Thymus (tissue), 14 donors: Measurements from ENCODE around the gene ZKSCAN2. TPM values are rescaled to one million over a fixed set of nuclear protein-coding genes. Genes with fewer than 3 reads are reported as not detected.

Experiments used
- DNase-seq, 9 donors: peaks; one replicate each; pipeline ENCODE4 v3.0.0-alpha.2; 2013; ENCODE audit warnings: low spot score in 9 of 9, low read depth in 6 of 9, missing footprints in 1 of 9
- H3K27ac ChIP-seq, 2 donors: one replicate each; pipeline ENCODE4 v1.5.1; 2013; ENCODE audit warnings: control low read depth in 1 of 2, low read depth in 1 of 2, low read length in 1 of 2, mild to moderate bottlenecking in 1 of 2, moderate library complexity in 1 of 2
- H3K27me3 ChIP-seq, 2 donors: one replicate each; pipeline ENCODE4 v1.5.1; 2013; ENCODE audit warnings: low read length in 1 of 2; ENCODE audit not compliant: control insufficient read depth in 2 of 2, insufficient read depth in 1 of 2
- H3K36me3 ChIP-seq, 2 donors: one replicate each; pipeline ENCODE4 v1.5.1; 2013; ENCODE audit warnings: low read length in 1 of 2, mild to moderate bottlenecking in 1 of 2, moderate library complexity in 1 of 2; ENCODE audit not compliant: control insufficient read depth in 2 of 2, insufficient read depth in 2 of 2
- H3K4me1 ChIP-seq, 2 donors: one replicate each; pipeline ENCODE4 v1.5.1; 2013; ENCODE audit warnings: low read length in 2 of 2; ENCODE audit not compliant: control insufficient read depth in 2 of 2, insufficient read depth in 2 of 2
- H3K4me3 ChIP-seq, 2 donors: one replicate each; pipeline ENCODE4 v1.5.1; 2013; ENCODE audit warnings: low read length in 2 of 2, control low read depth in 1 of 2, mild to moderate bottlenecking in 1 of 2
- H3K9me3 ChIP-seq, 2 donors: one replicate each; pipeline ENCODE4 v1.5.1; 2013; ENCODE audit warnings: low read length in 1 of 2, mild to moderate bottlenecking in 1 of 2; ENCODE audit not compliant: control insufficient read depth in 2 of 2, insufficient read depth in 1 of 2
- WGBS: extraction: QIAGEN DNeasy Blood & Tissue Kit; methylation state at CpG from one replicate; pipeline ENCODE4 v1.1.7; 2013; 5-methylcytosine and 5-hydroxymethylcytosine counted together
- long read RNA-seq, 10 donors: transcript quantifications; one replicate each; lab custom pipeline, GENCODE V29; 2026
- polyA plus RNA-seq: library from polyadenylated mRNA; stranded (reverse); fragments of 200-250 nt; gene quantifications from one replicate; pipeline ENCODE4 v1.2.3, GENCODE V29; 2013
- total RNA-seq: library from RNA; stranded (reverse); fragments of 120-200 nt; gene quantifications from one replicate; pipeline ENCODE4 v1.2.4, GENCODE V29; 2013
- donor health status: healthy.

Gene ZKSCAN2
- total RNA-seq (3.3 TPM), polyA plus RNA-seq (1.2 TPM)
- long read RNA-seq, donor 1: 0 reads
- long read RNA-seq, donor 2: 0 reads
- long read RNA-seq, donor 3, full-length matches to known transcripts: 1 of 1 reads
- long read RNA-seq, donor 3, partial matches to known transcripts: 0 of 1 reads
- long read RNA-seq, donor 3, other reads (novel, unspliced or antisense): 0 of 1 reads
- long read RNA-seq, donor 4, partial matches to known transcripts: 5 of 5 reads
- long read RNA-seq, donor 4, other reads (novel, unspliced or antisense): 0 of 5 reads
- long read RNA-seq, donor 5: 0 reads
- long read RNA-seq, donor 6: 0 reads
- long read RNA-seq, donor 7, full-length matches to known transcripts: 1 of 1 reads
- long read RNA-seq, donor 7, partial matches to known transcripts: 0 of 1 reads
- long read RNA-seq, donor 7, other reads (novel, unspliced or antisense): 0 of 1 reads
- long read RNA-seq, donor 8, full-length matches to known transcripts: 1 of 1 reads
- long read RNA-seq, donor 8, partial matches to known transcripts: 0 of 1 reads
- long read RNA-seq, donor 8, other reads (novel, unspliced or antisense): 0 of 1 reads
- long read RNA-seq, donor 9: 0 reads
- long read RNA-seq, donor 10, full-length matches to known transcripts: 3 of 3 reads
- long read RNA-seq, donor 10, partial matches to known transcripts: 0 of 3 reads
- long read RNA-seq, donor 10, other reads (novel, unspliced or antisense): 0 of 3 reads

GRCh38 chr16:25257470-25257955, at the start of gene ZKSCAN2:
Gene ZKSCAN2, minus strand, starts transcription at chr16:25257845. Its CDS starts 718 bp downstream, at chr16:25257127.
- no peaks in the 10 kb centered on the region for H3K27me3 ChIP-seq
- peak within 1 kb of the TSS; percentile 92 to 99 for H3K27ac ChIP-seq
- peaks cover 18% of the 10 kb centered on the region in 2 donors for H3K4me1 ChIP-seq
- under 1% methylated on average over 69 of the region's 69 CpGs for WGBS
- H3K9me3 ChIP-seq: no peaks in the 10 kb centered on the region
- peaks cover 6 to 7% of the 10 kb centered on the region in 2 donors for H3K36me3 ChIP-seq
- DNase-seq: peak in 7 of 9 donors; percentile 44 to 86 (median 64)
- peak within 1 kb of the TSS; percentile 83 to 98 for H3K4me3 ChIP-seq

DNA sequence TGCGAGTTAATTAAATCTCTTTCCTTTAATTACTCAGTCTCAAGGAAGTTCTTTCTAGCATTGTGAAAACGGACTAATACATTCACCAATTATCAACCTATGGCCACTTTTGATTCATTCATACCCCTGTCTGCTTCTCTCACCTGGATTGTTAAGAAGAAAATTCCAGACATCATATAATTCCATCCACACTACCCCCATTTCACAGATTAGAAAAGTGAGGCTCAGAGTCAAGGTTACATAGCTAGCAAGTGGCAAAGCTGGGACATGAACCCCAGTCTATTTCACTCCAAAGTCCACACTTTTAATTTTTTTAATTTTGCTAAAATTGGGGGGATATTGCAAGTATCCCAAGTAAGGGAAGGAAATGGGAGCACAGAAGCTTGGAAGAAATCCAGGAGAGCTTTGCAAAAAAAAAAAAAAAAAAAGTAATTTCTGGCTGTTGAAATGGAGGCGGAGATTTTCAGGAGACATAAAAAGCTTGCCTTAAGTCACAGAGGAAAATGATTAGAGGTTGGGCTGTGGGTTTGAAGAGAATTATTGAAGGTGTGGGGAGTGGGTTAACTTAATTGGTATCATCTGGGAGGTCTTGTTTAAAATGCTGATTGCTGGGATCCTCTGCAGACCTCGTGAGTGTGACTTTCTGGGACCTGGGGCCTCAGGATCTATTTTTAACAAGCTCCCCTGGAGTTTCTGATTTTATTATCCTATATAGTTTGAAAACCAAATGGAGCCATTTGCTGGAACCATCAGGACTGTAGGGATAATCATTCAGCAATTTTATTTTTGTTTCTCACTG, 42.3 kb upstream of the ZKSCAN2 start:
- H3K36me3 ChIP-seq: no peaks in the 10 kb centered on the region
- no peaks in the 10 kb centered on the region for H3K9me3 ChIP-seq
- no peaks in the 10 kb centered on the region for H3K27me3 ChIP-seq
- no peak overlapping the region for H3K27ac ChIP-seq
- no peak for DNase-seq
- H3K4me3 ChIP-seq: no peak overlapping the region
- peaks cover 10 to 16% of the 10 kb centered on the region in 2 donors for H3K4me1 ChIP-seq
- 91% methylated on average over 4 of the region's 4 CpGs for WGBS

- peak overlapping the region in 1 of 2 donors; percentile 58 for H3K27ac ChIP-seq
Measured at GRCh38 chr16:25298165-25298872, 40.7 kb upstream of the ZKSCAN2 start.

GRCh38 chr16:25297151-25297787, 39.6 kb upstream of the ZKSCAN2 start:
- no peak overlapping the region for H3K4me3 ChIP-seq
- 52% methylated on average over 6 of the region's 6 CpGs for WGBS
- H3K27me3 ChIP-seq: no peaks in the 10 kb centered on the region
- DNase-seq: peak in 8 of 9 donors; percentile 1 to 75 (median 36)
- H3K9me3 ChIP-seq: no peaks in the 10 kb centered on the region
- H3K4me1 ChIP-seq: peaks cover 10 to 16% of the 10 kb centered on the region in 2 donors
- no peaks in the 10 kb centered on the region for H3K36me3 ChIP-seq
- H3K27ac ChIP-seq: peak overlapping the region; percentile 64 to 71

More at GRCh38 chr16:25298165-25298872, 40.7 kb upstream of the ZKSCAN2 start:
- H3K36me3 ChIP-seq: no peaks in the 10 kb centered on the region
- H3K27me3 ChIP-seq: no peaks in the 10 kb centered on the region
- peak in 3 of 9 donors; percentile 8 to 52 (median 14) for DNase-seq
- WGBS: 78% methylated on average over 5 of the region's 5 CpGs
- no peaks in the 10 kb centered on the region for H3K9me3 ChIP-seq
- H3K4me1 ChIP-seq: peaks cover 10 to 16% of the 10 kb centered on the region in 2 donors
- H3K4me3 ChIP-seq: no peak overlapping the region

DNA sequence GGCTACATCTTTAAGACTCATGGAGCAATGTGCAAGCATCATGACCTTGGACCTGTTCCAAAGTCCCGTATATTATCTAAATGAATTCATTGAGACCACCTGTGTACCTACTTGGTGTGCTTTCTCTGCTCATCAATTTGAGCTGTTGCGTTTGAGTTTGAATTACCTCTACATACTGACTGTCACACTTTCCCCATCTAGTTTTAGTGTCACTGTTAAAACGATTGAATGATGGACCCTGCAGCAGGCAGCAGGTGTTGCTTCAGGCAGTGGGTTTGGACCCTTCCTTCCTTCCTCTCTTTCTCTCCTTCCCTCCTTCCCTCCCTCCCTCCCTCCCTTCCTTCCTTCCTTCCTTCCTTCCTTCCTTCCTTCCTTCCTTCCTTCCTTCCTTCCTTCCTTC, 33.9 kb upstream of the ZKSCAN2 start:
- no peak for DNase-seq
- Histone ChIP-seq H3K27me3 (no peaks in the 10 kb centered on the region), H3K4me1 (no peaks in the 10 kb centered on the region), H3K36me3 (no peaks in the 10 kb centered on the region), H3K4me3 (no peak overlapping the region), H3K27ac (no peak overlapping the region), H3K9me3 (no peaks in the 10 kb centered on the region)
- 76% methylated on average over 3 of the region's 3 CpGs for WGBS

GRCh38 chr16:25289466-25289865, 31.8 kb upstream of the ZKSCAN2 start:
- H3K27me3 ChIP-seq: no peaks in the 10 kb centered on the region
- DNase-seq: no peak
- H3K9me3 ChIP-seq: no peaks in the 10 kb centered on the region
- WGBS: over 99% methylated on average over 3 of the region's 3 CpGs
- no peaks in the 10 kb centered on the region for H3K36me3 ChIP-seq
- no peaks in the 10 kb centered on the region for H3K4me1 ChIP-seq
- no peak overlapping the region for H3K4me3 ChIP-seq
- no peak overlapping the region for H3K27ac ChIP-seq

DNA sequence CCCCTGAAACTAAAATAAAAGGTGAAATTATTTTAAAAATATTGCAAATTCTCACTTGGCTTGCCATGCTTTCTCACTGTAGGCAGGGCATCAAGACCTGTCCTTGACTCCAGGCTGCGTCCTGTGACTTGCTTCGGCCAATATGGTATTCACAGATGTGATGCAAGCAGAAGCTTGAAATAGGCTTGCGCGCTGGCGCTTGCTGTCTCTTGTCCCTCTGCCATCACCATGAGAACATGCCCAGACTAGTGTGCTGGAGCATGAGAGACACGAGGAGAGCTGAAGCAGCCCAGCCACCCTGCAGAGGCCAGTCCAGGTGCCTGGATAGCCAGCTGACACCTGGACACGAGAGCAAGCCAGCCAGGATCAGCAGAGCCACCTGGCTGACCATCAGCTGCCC, 21.8 kb upstream of the ZKSCAN2 start:
- 87% methylated on average over 7 of the region's 7 CpGs for WGBS
- Histone ChIP-seq H3K4me3 (no peak overlapping the region), H3K36me3 (no peaks in the 10 kb centered on the region)

GRCh38 chr16:25271421-25271820, 13.8 kb upstream of the ZKSCAN2 start:
- WGBS: 91% methylated on average over 5 of the region's 5 CpGs
- DNase-seq: no peak
- no peak overlapping the region for H3K27ac ChIP-seq
- no peaks in the 10 kb centered on the region for H3K4me1 ChIP-seq
- H3K4me3 ChIP-seq: no peak overlapping the region
- H3K9me3 ChIP-seq: no peaks in the 10 kb centered on the region
- H3K36me3 ChIP-seq: no peaks in the 10 kb centered on the region
- H3K27me3 ChIP-seq: no peaks in the 10 kb centered on the region

More for the DNA sequence above, 21.8 kb upstream of the ZKSCAN2 start:
- no peaks in the 10 kb centered on the region for H3K27me3 ChIP-seq
- no peak overlapping the region for H3K27ac ChIP-seq
- H3K4me1 ChIP-seq: no peaks in the 10 kb centered on the region
- no peaks in the 10 kb centered on the region for H3K9me3 ChIP-seq
- no peak for DNase-seq
